Measurements from ENCODE around the gene MRPS27.
"Not testable (repeated sequence)": the region's sequence is repeated elsewhere in the genome, so short reads cannot be mapped to it uniquely, and the experiment has no call there.

MRPS27 gene

DNA sequence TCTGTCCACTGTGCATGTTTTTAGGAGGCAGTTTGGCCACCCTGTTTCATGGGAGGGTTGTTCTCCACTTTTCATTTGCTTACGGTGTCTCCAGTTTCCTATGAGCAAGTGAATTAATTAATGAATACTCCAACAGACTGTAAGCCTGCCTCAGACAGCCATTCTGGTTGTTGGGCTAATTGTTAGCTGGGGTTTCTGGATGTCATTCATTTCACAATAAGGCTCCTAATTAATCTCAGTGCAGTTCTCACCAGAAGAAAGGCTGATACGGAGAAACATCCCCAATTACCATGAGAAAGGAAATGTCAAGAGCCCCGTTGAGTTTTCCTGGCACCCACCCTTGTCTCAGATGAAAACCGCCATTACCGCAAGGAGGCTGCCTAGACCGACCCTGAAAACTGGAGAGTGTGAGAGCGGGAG is 136.9 kb downstream of the MRPS27 start:
- no peak overlapping the region for H3K27ac ChIP-seq
- no peak for DNase-seq (ENCODE audit: low read depth, low spot score)

DNA sequence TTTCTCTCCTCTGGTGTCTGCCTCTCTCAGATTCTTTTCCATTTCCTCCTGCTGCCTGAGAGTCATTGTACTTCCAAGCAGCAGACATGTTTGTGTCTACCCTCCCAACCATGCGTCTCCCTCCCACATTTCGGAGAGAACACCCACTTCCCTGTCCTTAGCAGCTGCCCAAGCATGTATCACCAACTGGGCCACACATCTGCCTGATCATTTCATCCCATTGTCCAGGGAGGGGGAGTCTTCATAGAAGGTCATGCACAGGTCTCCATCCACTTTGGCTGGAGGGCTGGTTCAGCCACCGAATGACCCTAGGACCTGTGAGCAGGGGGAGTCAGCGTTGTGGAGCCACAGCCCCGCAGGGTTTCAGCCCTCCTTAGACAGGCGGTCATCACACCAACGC is 137.4 kb downstream of the MRPS27 start:
- no peak for DNase-seq (ENCODE audit: low read depth, low spot score)
- no peak overlapping the region for H3K27ac ChIP-seq

DNA sequence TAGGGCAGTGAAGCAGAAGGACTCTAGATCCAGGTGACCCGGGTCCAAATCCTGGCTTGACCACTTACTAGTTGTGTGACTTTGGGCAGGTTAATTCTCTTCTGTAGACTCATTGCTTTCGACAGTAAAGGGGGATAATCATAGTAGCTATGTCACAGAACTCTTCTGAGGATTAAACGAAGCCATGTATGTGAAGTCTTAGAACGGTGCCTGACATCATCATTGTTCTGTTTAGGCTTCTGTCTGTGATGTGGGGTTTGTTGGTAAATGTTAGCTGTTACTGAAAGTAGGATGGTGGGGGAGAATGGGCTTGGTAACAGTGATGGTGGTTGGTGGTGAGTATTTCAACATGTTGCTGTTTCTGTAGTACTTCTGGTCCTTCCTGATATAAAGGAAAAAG is 139.1 kb downstream of the MRPS27 start:
- no peak for DNase-seq (ENCODE audit: low read depth, low spot score)
- H3K27ac ChIP-seq, result no peak overlapping the region

DNA sequence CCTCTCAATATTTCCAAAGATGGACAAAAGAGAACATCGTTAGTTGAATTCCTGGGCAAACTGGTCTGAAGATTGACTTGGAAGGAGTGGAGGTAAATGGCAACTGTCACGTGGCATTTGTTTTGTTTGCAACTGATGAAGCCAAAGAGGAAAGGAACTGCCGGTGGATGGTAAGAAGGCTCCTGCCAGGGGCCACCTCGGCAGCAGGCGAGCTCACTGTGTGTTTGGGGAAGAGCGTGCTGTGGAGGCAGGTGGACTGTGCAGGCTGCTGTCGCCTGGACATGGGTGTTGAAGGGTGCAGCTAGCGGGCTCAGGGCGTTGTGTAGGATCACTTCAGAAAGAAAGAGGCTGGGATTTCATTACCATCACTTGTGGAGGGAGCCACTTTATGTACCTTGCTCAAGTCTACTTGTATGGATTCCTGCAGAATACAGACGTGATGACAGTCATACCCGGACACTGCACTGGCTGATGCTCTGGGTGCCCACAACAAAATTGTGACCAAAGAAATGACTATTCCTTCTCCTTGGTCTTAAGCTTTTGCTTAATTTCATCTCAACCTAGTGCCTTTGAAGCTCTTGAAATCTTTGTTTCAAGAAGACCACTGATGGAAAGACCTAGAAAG is 140.1 kb downstream of the MRPS27 start:
- peak overlapping the region; percentile 55 for H3K27ac ChIP-seq
- DNase-seq (ENCODE audit: low read depth, low spot score), result no peak

DNA sequence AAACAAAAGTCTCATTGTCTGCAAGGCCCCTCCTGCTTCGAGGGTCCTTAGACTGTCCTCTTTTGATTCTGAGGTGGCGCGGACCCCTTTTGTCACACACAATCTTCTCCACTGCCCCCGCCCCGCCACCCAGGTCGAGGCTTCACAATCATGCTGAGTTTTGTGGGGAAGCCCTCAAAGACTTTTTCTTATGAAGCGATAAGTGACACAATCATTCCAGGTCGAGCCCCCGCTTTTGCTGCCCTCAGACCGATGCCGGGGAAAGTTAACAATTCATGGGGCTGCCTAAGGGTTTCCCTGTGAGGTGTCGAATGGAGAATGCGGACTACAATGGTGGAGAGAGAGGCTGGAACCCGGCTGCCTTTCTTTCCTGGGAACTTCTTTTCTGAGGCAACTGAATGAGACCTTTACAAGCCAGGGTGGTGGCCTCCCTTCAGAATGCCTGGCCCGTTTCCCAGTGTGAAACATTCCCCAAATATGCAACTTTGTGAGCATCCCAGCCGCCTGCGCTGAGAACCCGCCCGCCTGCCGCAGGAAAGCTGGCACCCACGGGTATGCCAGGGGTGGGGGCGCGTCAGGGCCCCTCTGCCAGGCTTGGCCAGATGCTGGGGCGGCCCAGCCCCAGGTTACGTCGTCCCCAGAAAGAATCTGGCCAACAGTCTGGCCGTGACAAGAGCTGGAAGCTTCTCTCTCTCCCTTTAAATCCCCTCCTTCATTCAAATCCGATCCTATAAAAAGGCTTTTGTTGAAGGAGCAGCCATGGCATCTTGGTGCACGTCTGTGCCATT is 140.8 kb downstream of the MRPS27 start:
- peak overlapping the region; percentile 55 for H3K27ac ChIP-seq

DNA sequence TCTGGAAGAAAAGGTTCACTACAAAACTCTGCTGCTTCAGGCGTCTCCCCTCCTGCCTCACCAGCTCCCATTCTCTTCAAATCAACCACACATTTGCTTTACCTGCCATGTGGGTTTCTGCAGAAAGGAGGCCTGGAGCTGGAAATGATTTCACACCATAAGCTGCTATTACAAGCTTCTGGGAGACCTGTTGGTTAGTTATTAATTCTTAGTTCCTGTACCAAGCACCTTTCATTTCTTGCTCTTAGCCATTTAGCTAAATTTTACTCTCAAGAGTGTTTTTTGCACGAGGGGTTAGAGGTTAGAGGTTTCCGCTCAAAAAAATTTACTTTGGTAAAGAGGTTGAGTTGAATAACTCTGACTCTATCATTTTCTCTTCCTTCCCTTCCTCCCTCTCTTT is 142.5 kb downstream of the MRPS27 start:
- no peak for DNase-seq (ENCODE audit: low read depth, low spot score)
- H3K27ac ChIP-seq, result no peak overlapping the region

More for the DNA sequence above, 140.8 kb downstream of the MRPS27 start:
- DNase-seq (ENCODE audit: low read depth, low spot score), result no peak

DNA sequence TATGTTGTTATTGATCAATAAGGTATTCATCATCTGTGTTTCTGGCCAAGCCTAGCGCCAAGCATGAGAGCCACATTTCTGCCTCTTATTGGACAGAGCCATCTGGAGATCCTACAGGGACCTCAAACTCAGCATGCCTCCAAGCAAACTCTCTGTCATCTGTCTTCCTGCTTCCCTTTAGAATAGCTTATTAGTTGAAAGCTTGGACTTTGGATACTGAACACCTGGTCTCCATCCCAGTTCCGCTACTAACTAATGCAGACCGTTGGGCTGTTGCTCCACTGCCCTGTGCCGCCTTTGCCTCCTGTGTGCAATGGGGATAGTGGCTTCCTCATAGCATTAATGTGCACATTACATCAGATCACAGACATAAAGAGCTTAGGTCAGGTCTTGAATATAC is 147.3 kb downstream of the MRPS27 start:
- no peak overlapping the region for H3K27ac ChIP-seq
- DNase-seq (ENCODE audit: low read depth, low spot score), result no peak

DNA sequence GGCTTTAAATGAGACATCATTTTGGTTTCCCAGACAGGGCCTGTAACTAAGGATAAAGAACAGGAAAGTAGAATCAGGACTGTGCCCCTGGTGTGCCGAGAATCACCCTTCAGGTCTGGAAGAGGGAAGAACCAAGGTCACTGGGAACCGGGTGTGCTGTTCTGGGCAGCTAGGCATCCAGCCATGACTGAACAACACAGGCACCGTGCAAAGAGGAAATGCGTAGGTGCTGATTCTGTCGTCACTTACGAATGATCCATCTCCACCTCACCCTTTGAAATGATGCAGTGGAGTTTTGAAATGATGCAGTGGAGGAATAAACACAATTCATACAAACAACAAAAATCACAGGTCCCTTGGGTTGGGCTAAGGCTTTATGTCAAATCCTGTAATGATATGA is 148.4 kb downstream of the MRPS27 start:
- DNase-seq (ENCODE audit: low read depth, low spot score), result no peak
- no peak overlapping the region for H3K27ac ChIP-seq

DNA sequence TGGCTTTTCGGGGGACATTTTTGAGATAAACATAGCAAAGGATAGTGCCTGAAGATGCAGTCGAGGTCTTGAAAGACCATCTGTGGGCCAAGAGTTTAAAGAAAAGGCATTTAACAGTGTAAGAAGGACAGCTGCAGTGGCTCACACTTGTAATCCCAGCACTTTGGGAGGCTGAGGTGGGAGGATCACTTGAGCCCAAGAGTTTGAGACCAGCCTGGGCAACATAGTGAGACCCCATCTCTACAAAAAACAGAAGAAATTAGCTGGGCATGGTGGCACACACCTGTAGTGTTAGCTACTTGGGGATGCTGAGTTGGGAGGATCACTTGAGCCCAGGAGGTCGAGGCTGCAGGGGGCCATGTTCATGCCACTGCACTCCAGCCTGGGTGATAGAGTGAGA is 148.9 kb downstream of the MRPS27 start:
- not testable (repeated sequence) for DNase-seq (ENCODE audit: low read depth, low spot score)

DNA sequence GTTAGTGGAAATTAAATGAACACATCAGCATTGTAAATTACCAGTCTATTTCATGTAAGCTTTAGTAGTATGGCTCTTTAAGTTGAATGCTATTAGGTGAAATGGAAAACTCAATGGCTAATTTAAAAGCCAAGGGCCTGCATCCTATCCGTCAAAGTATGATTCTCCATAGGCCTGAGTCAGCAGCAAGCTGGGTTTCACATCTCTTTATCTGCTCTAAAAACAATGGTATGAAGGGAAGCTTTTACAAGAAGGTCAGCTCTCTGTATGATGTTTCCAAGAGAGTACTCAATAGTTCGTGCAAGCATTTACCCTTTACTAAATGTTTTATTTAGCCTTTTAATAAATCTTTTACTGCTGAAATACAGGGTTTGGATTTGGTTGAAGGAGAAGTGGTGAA is 149.9 kb downstream of the MRPS27 start:
- no peak for DNase-seq (ENCODE audit: low read depth, low spot score)
- H3K27ac ChIP-seq, result no peak overlapping the region

More for the DNA sequence above, 148.9 kb downstream of the MRPS27 start:
- not testable (repeated sequence) for H3K27ac ChIP-seq
